Fibroblast of lung (primary cell): ENCODE data around the gene LRGUK. TPM values are rescaled to one million over a fixed set of nuclear protein-coding genes. Genes with fewer than 3 reads are reported as not detected.

Experiments used
- DNase-seq, 2 donors: peaks; one replicate each; pipeline versions ENCODE4 v3.0.0 to v3.0.0-alpha.2; 2010; ENCODE audit warnings: low read depth in 2 of 2
- H2AFZ ChIP-seq: 2 replicates; pipeline ENCODE4 v1.5.1; 2012; ENCODE audit warnings: low read length, control low read depth, inconsistent platforms
- H3K27ac ChIP-seq: 2 replicates; pipeline ENCODE4 v1.5.1; 2011; ENCODE audit warnings: low read length, control low read depth; ENCODE audit not compliant: insufficient read depth
- H3K27me3 ChIP-seq: 2 replicates; pipeline ENCODE4 v1.5.1; 2011; ENCODE audit warnings: mild to moderate bottlenecking, low read length; ENCODE audit not compliant: control insufficient read depth, insufficient read depth
- H3K36me3 ChIP-seq: 2 replicates; pipeline ENCODE4 v1.5.1; 2011; ENCODE audit warnings: low read length; ENCODE audit not compliant: control insufficient read depth, insufficient read depth
- H3K4me1 ChIP-seq: 2 replicates; pipeline ENCODE4 v1.5.1; 2011; ENCODE audit warnings: low read length; ENCODE audit not compliant: control insufficient read depth, insufficient read depth; ENCODE audit errors: extremely low read depth
- H3K4me2 ChIP-seq: 2 replicates; pipeline ENCODE4 v1.5.1; 2011; ENCODE audit warnings: low read length, control low read depth; ENCODE audit not compliant: insufficient read depth; ENCODE audit errors: extremely low read depth
- H3K4me3 ChIP-seq, 4 experiments: fragments of 200-600 bp in 1 of 4; sonication (generic) in 1 of 4; replicated peaks in 1 of 4; 2 replicates each; pipeline ENCODE4 v1.5.1; 2011 to 2016; ENCODE audit warnings: low read length in 4 of 4, low read depth in 3 of 4, mild to moderate bottlenecking in 3 of 4, control low read depth in 2 of 4, inconsistent platforms in 1 of 4, mixed read lengths in 1 of 4; ENCODE audit not compliant: insufficient read depth in 1 of 4; ENCODE audit errors: control extremely low read depth in 1 of 4
- H3K79me2 ChIP-seq: 2 replicates; pipeline ENCODE4 v1.5.1; 2012; ENCODE audit warnings: mild to moderate bottlenecking, low read length, inconsistent platforms; ENCODE audit not compliant: control insufficient read depth, insufficient read depth
- H3K9ac ChIP-seq: 2 replicates; pipeline ENCODE4 v1.5.1; 2011; ENCODE audit warnings: mild to moderate bottlenecking, low read length, control low read depth; ENCODE audit not compliant: insufficient read depth
- H3K9me3 ChIP-seq: 2 replicates; pipeline ENCODE4 v1.5.1; 2012; ENCODE audit warnings: low read depth, low read length; ENCODE audit not compliant: control insufficient read depth, insufficient read depth
- H4K20me1 ChIP-seq: 2 replicates; pipeline ENCODE4 v1.5.1; 2011; ENCODE audit warnings: low read length; ENCODE audit not compliant: control insufficient read depth, insufficient read depth; ENCODE audit errors: extremely low read depth
- EZH2 ChIP-seq: IDR thresholded peaks from 2 replicates; pipeline ENCODE4 v1.5.1; 2012; ENCODE audit warnings: low read length, control low read depth, mild to moderate bottlenecking; ENCODE audit errors: missing control alignments
- polyA plus RNA-seq, 2 donors: library from polyadenylated mRNA; depleted of rRNA in 1 of 2; stranded (reverse) in 1 of 2; unstranded in 1 of 2; fragments of >200 nt; gene quantifications; 2 replicates each; pipeline ENCODE4 v1.2.1, GENCODE V29; 2011 to 2012; ENCODE audit warnings: missing spikeins in 1 of 2
- total RNA-seq: library from RNA; depleted of rRNA; stranded (reverse); fragments of >200 nt; gene quantifications from 2 replicates; pipeline ENCODE4 v1.2.1, GENCODE V29; 2014
- TF ChIP-seq, protein P1 (sequence below), 2 donors: IDR thresholded peaks in 1 of 2; conservative IDR thresholded peaks in 1 of 2; 1 replicate in 1 of 2; 2 replicates in 1 of 2; pipeline ENCODE4 v1.5.1; 2011 to 2012; ENCODE audit warnings: low read length in 2 of 2, control low read depth in 1 of 2, inconsistent platforms in 1 of 2, low read depth in 1 of 2, mild to moderate bottlenecking in 1 of 2

LRGUK gene
- total and polyA plus RNA-seq, 2 donors (not counting 1 experiment from before 2014, with no cell fraction given): 0.08 to 0.17 TPM

DNA sequence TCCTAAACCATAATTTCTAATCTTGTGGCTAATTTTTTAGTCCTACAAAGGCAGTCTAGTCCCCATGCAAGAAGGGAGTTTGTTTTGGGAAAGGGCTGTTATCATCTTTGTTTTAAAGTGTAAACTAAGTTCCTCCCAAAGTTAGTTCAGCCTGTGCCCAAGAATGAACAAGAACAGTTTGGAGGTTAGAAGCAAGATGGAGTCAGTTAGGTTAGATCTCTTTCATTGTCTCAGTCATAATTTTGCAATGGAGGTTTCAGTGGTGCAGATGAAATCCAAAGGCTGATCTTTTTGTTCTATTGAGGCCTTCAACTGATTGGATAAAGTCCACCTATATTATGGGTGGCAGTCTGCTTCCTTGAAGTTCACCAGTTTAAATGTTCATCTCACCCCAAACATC lies 68.1 kb downstream of the LRGUK start:
- Histone ChIP-seq H3K79me2 (no peaks in the 10 kb centered on the region), H3K27ac (no peak overlapping the region), H3K4me3 (no peak overlapping the region), H4K20me1 (no peaks in the 10 kb centered on the region), H3K9me3 (no peaks in the 10 kb centered on the region), H3K36me3 (no peaks in the 10 kb centered on the region), H3K9ac (no peak overlapping the region), H2AFZ (no peak overlapping the region), H3K27me3 (no peaks in the 10 kb centered on the region), H3K4me1 (no peaks in the 10 kb centered on the region), H3K4me2 (no peak overlapping the region)
- TF ChIP-seq, protein P1, sequence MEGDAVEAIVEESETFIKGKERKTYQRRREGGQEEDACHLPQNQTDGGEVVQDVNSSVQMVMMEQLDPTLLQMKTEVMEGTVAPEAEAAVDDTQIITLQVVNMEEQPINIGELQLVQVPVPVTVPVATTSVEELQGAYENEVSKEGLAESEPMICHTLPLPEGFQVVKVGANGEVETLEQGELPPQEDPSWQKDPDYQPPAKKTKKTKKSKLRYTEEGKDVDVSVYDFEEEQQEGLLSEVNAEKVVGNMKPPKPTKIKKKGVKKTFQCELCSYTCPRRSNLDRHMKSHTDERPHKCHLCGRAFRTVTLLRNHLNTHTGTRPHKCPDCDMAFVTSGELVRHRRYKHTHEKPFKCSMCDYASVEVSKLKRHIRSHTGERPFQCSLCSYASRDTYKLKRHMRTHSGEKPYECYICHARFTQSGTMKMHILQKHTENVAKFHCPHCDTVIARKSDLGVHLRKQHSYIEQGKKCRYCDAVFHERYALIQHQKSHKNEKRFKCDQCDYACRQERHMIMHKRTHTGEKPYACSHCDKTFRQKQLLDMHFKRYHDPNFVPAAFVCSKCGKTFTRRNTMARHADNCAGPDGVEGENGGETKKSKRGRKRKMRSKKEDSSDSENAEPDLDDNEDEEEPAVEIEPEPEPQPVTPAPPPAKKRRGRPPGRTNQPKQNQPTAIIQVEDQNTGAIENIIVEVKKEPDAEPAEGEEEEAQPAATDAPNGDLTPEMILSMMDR (conservative IDR thresholded peaks at IDR 0.05 in 1 of 2, IDR thresholded peaks at IDR 0.05 in 1 of 2; ENCODE audit: low read depth in 1 of 2, low read length in 2 of 2): no peak
- no peak for TF ChIP-seq EZH2
- no peak for DNase-seq

DNA sequence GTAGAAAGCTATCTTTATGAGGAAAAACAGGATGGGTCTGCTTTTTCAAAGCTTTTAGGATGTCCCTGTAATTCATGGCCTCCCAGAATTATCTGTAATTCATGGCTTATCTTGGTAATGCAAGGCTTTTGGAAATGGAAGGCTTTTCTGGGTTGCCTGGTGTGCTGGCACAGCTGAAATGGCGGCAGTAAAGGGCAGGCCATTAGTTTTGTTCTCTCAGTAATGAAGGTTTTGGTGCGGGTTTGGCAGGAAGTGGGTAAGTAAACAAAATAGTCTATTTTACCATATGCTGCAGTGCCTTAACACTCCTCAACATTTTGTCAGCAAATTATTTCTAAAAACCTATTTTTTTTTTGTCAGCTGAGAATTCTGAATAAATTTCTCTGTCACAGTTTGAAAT lies 69.3 kb downstream of the LRGUK start:
- Histone ChIP-seq H3K9ac (no peak overlapping the region), H3K27ac (no peak overlapping the region), H3K79me2 (no peaks in the 10 kb centered on the region), H3K27me3 (no peaks in the 10 kb centered on the region), H3K9me3 (no peaks in the 10 kb centered on the region), H3K36me3 (no peaks in the 10 kb centered on the region), H3K4me2 (no peak overlapping the region), H3K4me3 (no peak overlapping the region), H2AFZ (no peak overlapping the region), H3K4me1 (no peaks in the 10 kb centered on the region), H4K20me1 (no peaks in the 10 kb centered on the region)
- no peak for DNase-seq
- TF ChIP-seq, protein P1 (conservative IDR thresholded peaks at IDR 0.05 in 1 of 2, IDR thresholded peaks at IDR 0.05 in 1 of 2; ENCODE audit: low read depth in 1 of 2, low read length in 2 of 2): no peak
- no peak for TF ChIP-seq EZH2

DNA sequence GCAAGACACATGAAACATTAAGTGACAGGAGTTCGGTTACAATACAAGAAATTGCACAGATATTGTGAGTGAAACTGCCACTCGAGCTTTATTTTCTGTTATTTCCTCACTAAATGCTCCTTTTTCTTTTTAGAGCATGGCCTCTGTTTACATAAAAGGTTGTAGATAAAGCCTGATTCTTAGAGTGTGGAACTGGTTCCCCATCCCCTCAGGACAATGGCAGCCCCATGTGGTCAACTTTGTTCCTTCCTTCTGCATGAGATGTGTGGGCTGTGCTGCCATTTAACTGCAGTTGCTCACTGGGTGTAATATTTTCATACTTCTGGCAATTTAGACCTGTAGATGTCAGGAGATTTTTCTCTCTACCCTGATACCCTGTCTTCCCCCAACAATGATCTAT lies 70.2 kb downstream of the LRGUK start:
- H3K9me3 ChIP-seq: no peaks in the 10 kb centered on the region
- H3K27ac ChIP-seq: no peak overlapping the region
- H3K27me3 ChIP-seq: no peaks in the 10 kb centered on the region
- no peaks in the 10 kb centered on the region for H3K4me1 ChIP-seq
- no peak for TF ChIP-seq EZH2
- TF ChIP-seq, protein P1 (conservative IDR thresholded peaks at IDR 0.05 in 1 of 2, IDR thresholded peaks at IDR 0.05 in 1 of 2; ENCODE audit: low read depth in 1 of 2, low read length in 2 of 2): no peak
- H3K36me3 ChIP-seq: no peaks in the 10 kb centered on the region
- no peaks in the 10 kb centered on the region for H3K79me2 ChIP-seq
- no peak for DNase-seq
- H3K9ac ChIP-seq: no peak overlapping the region
- no peaks in the 10 kb centered on the region for H4K20me1 ChIP-seq
- no peak overlapping the region for H3K4me3 ChIP-seq
- no peak overlapping the region for H2AFZ ChIP-seq
- H3K4me2 ChIP-seq: no peak overlapping the region
